AG09319 (cell line): Measurements from ENCODE around the gene DLGAP3.

Experiments
- DNase-seq: peaks from one replicate; pipeline ENCODE4 v3.0.0-alpha.2; 2010; ENCODE audit warnings: low read depth; ENCODE audit errors: extremely low read depth
- TF ChIP-seq, protein P1 (sequence below): IDR thresholded peaks from 2 replicates; pipeline ENCODE4 v1.5.1; 2011; ENCODE audit warnings: low read depth, mild to moderate bottlenecking, inconsistent platforms, low read length, moderate library complexity

Gene DLGAP3, protein sequence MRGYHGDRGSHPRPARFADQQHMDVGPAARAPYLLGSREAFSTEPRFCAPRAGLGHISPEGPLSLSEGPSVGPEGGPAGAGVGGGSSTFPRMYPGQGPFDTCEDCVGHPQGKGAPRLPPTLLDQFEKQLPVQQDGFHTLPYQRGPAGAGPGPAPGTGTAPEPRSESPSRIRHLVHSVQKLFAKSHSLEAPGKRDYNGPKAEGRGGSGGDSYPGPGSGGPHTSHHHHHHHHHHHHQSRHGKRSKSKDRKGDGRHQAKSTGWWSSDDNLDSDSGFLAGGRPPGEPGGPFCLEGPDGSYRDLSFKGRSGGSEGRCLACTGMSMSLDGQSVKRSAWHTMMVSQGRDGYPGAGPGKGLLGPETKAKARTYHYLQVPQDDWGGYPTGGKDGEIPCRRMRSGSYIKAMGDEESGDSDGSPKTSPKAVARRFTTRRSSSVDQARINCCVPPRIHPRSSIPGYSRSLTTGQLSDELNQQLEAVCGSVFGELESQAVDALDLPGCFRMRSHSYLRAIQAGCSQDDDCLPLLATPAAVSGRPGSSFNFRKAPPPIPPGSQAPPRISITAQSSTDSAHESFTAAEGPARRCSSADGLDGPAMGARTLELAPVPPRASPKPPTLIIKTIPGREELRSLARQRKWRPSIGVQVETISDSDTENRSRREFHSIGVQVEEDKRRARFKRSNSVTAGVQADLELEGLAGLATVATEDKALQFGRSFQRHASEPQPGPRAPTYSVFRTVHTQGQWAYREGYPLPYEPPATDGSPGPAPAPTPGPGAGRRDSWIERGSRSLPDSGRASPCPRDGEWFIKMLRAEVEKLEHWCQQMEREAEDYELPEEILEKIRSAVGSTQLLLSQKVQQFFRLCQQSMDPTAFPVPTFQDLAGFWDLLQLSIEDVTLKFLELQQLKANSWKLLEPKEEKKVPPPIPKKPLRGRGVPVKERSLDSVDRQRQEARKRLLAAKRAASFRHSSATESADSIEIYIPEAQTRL

GRCh38 chr1:34929497-34929852 is at the start of gene DLGAP3:
Gene DLGAP3, minus strand, starts transcription at chr1:34929650. Its CDS starts 24,267 bp downstream, at chr1:34905383.
- DNase-seq = no peak
- TF ChIP-seq, protein P1, sequence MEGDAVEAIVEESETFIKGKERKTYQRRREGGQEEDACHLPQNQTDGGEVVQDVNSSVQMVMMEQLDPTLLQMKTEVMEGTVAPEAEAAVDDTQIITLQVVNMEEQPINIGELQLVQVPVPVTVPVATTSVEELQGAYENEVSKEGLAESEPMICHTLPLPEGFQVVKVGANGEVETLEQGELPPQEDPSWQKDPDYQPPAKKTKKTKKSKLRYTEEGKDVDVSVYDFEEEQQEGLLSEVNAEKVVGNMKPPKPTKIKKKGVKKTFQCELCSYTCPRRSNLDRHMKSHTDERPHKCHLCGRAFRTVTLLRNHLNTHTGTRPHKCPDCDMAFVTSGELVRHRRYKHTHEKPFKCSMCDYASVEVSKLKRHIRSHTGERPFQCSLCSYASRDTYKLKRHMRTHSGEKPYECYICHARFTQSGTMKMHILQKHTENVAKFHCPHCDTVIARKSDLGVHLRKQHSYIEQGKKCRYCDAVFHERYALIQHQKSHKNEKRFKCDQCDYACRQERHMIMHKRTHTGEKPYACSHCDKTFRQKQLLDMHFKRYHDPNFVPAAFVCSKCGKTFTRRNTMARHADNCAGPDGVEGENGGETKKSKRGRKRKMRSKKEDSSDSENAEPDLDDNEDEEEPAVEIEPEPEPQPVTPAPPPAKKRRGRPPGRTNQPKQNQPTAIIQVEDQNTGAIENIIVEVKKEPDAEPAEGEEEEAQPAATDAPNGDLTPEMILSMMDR = no peak

- no peak for DNase-seq
- TF ChIP-seq, protein P1 = no peak
Measured at GRCh38 chr1:34978921-34979320, 49.5 kb upstream of the DLGAP3 start.

GRCh38 chr1:34977858-34978257 is 48.4 kb upstream of the DLGAP3 start:
- TF ChIP-seq, protein P1 = no peak
- no peak for DNase-seq

DNA sequence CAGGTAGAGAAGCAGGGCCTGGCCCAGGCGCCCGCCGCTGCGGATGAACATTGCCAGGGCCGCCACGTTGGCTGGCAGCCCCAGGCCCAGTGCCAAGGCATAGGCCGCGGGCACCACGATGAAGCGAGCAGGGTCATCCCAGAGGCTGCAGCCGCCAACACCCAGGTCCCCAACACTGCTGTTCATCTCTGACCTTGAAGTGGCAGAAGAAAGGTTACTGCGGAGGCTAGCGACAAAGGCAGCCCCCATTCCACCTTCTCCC is 47.7 kb upstream of the DLGAP3 start:
- TF ChIP-seq, protein P1 = no peak
- no peak for DNase-seq

DNA sequence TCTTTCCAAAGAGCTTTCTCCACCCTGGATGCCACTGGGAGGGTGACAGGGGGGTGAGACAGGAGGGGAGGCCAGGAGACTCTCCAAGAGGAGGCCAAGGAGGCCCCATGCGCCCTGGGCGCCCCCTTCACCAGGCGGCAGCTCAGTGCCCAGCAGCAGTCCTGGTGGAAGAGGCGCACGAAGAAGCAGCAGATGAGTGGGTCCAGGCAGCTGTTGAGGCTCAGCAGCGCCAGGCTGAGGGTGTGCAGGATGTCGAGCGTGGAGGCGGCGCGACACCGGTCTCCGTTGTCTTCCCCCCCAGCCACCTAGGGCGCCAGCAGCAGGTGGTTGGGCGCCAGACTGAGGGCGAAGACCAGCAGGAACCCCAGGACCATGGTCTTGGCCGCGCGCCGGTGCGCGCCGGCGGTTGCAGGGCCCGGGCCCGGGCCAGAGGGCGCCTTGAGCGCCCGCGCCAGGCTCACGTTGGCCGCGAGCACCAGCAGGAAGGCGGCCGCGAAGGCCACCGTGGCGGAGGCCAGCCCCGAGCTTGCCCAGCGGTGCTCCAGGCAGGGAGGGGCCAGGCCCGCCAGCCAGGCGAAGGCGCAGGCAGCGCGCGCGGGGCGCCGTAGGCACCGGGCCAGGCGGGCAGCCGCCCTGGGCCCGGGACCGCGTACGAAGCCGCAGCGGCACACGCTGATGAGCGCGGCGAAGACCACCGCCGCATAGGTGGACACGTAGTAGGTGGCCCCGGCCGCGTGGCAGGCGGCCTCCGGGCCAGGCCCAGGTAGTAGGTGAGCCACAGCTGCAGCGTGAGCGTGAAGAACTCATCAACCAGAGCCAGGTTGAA is 47.1 kb upstream of the DLGAP3 start:
- DNase-seq = no peak
- TF ChIP-seq, protein P1 = no peak

GRCh38 chr1:34975771-34976170 is 46.3 kb upstream of the DLGAP3 start:
- no peak for DNase-seq
- TF ChIP-seq, protein P1 = no peak
